Body of pancreas (tissue), 4 donors: ENCODE data around the gene LYL1.

ENCODE experiments used
- CTCF ChIP-seq, 7 experiments: fragments of 450-650 bp in 4 of 7; fragments of 200-600 bp in 3 of 7; sonication (generic) in 3 of 7; IDR thresholded peaks; one replicate each; pipeline ENCODE4 v1.5.1; 2016 to 2019; ENCODE audit warnings: antibody characterized with exemption in 7 of 7
- POLR2A ChIP-seq, 3 donors: fragments of 450-650 bp; IDR thresholded peaks; one replicate each; pipeline ENCODE4 v1.6.1; 2016; ENCODE audit warnings: antibody characterized with exemption in 3 of 3, mild to moderate bottlenecking in 2 of 3

GRCh38 chr19:13120031-13120430 lies 17.4 kb upstream of the LYL1 start:
- no peak for TF ChIP-seq POLR2A (IDR thresholded peaks at IDR 0.05)
- no peak for TF ChIP-seq CTCF (IDR thresholded peaks at IDR 0.05)
